ENCODE results near the gene GAL3ST2. TPM values are rescaled to one million over a fixed set of nuclear protein-coding genes. Genes with fewer than 3 reads are reported as not detected.

Gene GAL3ST2
- polyA plus RNA-seq, 1 of the 3 experiments (the other 2 are of a cell fraction): 0.15 TPM

GRCh38 chr2:241751152-241751551 lies 25.5 kb upstream of the GAL3ST2 start:
- no peak overlapping the region for H3K9ac ChIP-seq
- no peaks in the 10 kb centered on the region for H3K27me3 ChIP-seq (ENCODE audit: insufficient read depth)
- H3F3A ChIP-seq (replicated peaks; ENCODE audit: insufficient read depth): no peaks in the 10 kb centered on the region
- TF ChIP-seq, protein P1, sequence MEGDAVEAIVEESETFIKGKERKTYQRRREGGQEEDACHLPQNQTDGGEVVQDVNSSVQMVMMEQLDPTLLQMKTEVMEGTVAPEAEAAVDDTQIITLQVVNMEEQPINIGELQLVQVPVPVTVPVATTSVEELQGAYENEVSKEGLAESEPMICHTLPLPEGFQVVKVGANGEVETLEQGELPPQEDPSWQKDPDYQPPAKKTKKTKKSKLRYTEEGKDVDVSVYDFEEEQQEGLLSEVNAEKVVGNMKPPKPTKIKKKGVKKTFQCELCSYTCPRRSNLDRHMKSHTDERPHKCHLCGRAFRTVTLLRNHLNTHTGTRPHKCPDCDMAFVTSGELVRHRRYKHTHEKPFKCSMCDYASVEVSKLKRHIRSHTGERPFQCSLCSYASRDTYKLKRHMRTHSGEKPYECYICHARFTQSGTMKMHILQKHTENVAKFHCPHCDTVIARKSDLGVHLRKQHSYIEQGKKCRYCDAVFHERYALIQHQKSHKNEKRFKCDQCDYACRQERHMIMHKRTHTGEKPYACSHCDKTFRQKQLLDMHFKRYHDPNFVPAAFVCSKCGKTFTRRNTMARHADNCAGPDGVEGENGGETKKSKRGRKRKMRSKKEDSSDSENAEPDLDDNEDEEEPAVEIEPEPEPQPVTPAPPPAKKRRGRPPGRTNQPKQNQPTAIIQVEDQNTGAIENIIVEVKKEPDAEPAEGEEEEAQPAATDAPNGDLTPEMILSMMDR (IDR thresholded peaks at IDR 0.05): no peak
- TF ChIP-seq SIN3A (IDR thresholded peaks at IDR 0.05; ENCODE audit: borderline replicate concordance, low read depth, low read length): no peak
- TF ChIP-seq, protein P2, sequence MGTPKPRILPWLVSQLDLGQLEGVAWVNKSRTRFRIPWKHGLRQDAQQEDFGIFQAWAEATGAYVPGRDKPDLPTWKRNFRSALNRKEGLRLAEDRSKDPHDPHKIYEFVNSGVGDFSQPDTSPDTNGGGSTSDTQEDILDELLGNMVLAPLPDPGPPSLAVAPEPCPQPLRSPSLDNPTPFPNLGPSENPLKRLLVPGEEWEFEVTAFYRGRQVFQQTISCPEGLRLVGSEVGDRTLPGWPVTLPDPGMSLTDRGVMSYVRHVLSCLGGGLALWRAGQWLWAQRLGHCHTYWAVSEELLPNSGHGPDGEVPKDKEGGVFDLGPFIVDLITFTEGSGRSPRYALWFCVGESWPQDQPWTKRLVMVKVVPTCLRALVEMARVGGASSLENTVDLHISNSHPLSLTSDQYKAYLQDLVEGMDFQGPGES (IDR thresholded peaks at IDR 0.05; ENCODE audit: low read depth, low read length): no peak
- TF ChIP-seq RAD21 (IDR thresholded peaks at IDR 0.05; ENCODE audit: low read length): no peak
- TF ChIP-seq ELF1 (IDR thresholded peaks at IDR 0.05): no peak
- TF ChIP-seq MEF2A (IDR thresholded peaks at IDR 0.05; ENCODE audit: borderline replicate concordance, low read depth): no peak
- no peak for TF ChIP-seq TEAD4 (IDR thresholded peaks at IDR 0.05; ENCODE audit: borderline replicate concordance, insufficient read depth)
- no peak for TF ChIP-seq NRF1 (IDR thresholded peaks at IDR 0.05; ENCODE audit: low read depth, low read length)
- no peak for TF ChIP-seq FOXM1 (IDR thresholded peaks at IDR 0.05; ENCODE audit: low read depth)
- no peak for TF ChIP-seq FOXJ3 (CRISPR knock-in tag; IDR thresholded peaks at IDR 0.05)
- peaks cover 8 to 31% of the 10 kb centered on the region in 2 experiments for H3K36me3 ChIP-seq (replicated peaks in 1 of 2; ENCODE audit: control insufficient read depth in 1 of 2, insufficient read depth in 2 of 2, low read length in 1 of 2)
- H3K27ac ChIP-seq (ENCODE audit: low read depth in 2 of 2, low read length in 1 of 2): no peak overlapping the region
- H3K9me2 ChIP-seq: no peaks in the 10 kb centered on the region
- H4K20me1 ChIP-seq (ENCODE audit: insufficient read depth): no peaks in the 10 kb centered on the region
- H3K9me3 ChIP-seq: no peaks in the 10 kb centered on the region
- ChIA-PET POLR2A (no interaction called here), CTCF (interaction anchor here (1.2 kb wide), 2 partner anchors 16 to 91 kb away, joined by 3 to 6 read pairs; no protein-coding TSS in a partner anchor)
- no peaks in the 10 kb centered on the region for H3K79me2 ChIP-seq (ENCODE audit: insufficient read depth)
- no peaks in the 10 kb centered on the region for H3K4me1 ChIP-seq (ENCODE audit: control insufficient read depth in 1 of 2, insufficient read depth in 2 of 2, low read depth in 1 of 2, low read length in 1 of 2)
- DNase-seq: no peak
- no peak overlapping the region for H2AFZ ChIP-seq (ENCODE audit: low read depth)
- H3K4me3 ChIP-seq (ENCODE audit: low read depth in 2 of 2, low read length in 1 of 2): no peak overlapping the region
- no peak overlapping the region for H3K4me2 ChIP-seq
- 90% methylated on average over 8 of the region's 15 CpGs for WGBS (ENCODE audit: low lambda C conversion rate)

GRCh38 chr2:241751776-241752175 lies 24.8 kb upstream of the GAL3ST2 start:
- H3K4me3 ChIP-seq (ENCODE audit: low read depth in 2 of 2, low read length in 1 of 2): no peak overlapping the region
- H3F3A ChIP-seq (replicated peaks; ENCODE audit: insufficient read depth): no peaks in the 10 kb centered on the region
- ChIA-PET POLR2A (no interaction called here), CTCF (no interaction called here)
- WGBS (ENCODE audit: low lambda C conversion rate): 94% methylated on average over 7 of the region's 18 CpGs
- DNase-seq: no peak
- no peaks in the 10 kb centered on the region for H3K4me1 ChIP-seq (ENCODE audit: control insufficient read depth in 1 of 2, insufficient read depth in 2 of 2, low read depth in 1 of 2, low read length in 1 of 2)
- no peak overlapping the region for H3K9ac ChIP-seq
- H3K4me2 ChIP-seq: no peak overlapping the region
- no peaks in the 10 kb centered on the region for H3K79me2 ChIP-seq (ENCODE audit: insufficient read depth)
- no peaks in the 10 kb centered on the region for H4K20me1 ChIP-seq (ENCODE audit: insufficient read depth)
- no peak overlapping the region for H3K27ac ChIP-seq (ENCODE audit: low read depth in 2 of 2, low read length in 1 of 2)
- no peaks in the 10 kb centered on the region for H3K9me3 ChIP-seq
- H2AFZ ChIP-seq (ENCODE audit: low read depth): no peak overlapping the region
- H3K27me3 ChIP-seq (ENCODE audit: insufficient read depth): no peaks in the 10 kb centered on the region
- TF ChIP-seq SMC3 (IDR thresholded peaks at IDR 0.05; ENCODE audit: low read depth, low read length) (no peak), TAF1 (IDR thresholded peaks at IDR 0.05; ENCODE audit: borderline replicate concordance, low read depth, low read length) (no peak), FOXJ3 (CRISPR knock-in tag; IDR thresholded peaks at IDR 0.05) (no peak), CHD2 (IDR thresholded peaks at IDR 0.05; ENCODE audit: low read length, partially characterized antibody) (no peak), JUND (IDR thresholded peaks at IDR 0.05) (no peak), FOSL2 (IDR thresholded peaks at IDR 0.05; ENCODE audit: borderline replicate concordance, low read depth) (no peak), ELF1 (IDR thresholded peaks at IDR 0.05) (no peak), GABPA (IDR thresholded peaks at IDR 0.05; ENCODE audit: low read depth) (no peak), EZH2phosphoT487 (IDR thresholded peaks at IDR 0.05; ENCODE audit: borderline replicate concordance, low read depth) (no peak), MXI1 (IDR thresholded peaks at IDR 0.05; ENCODE audit: low read depth, low read length) (no peak), FOXM1 (IDR thresholded peaks at IDR 0.05; ENCODE audit: low read depth) (no peak), NRF1 (IDR thresholded peaks at IDR 0.05; ENCODE audit: low read depth, low read length) (no peak), MEF2A (IDR thresholded peaks at IDR 0.05; ENCODE audit: borderline replicate concordance, low read depth) (no peak), RAD21 (IDR thresholded peaks at IDR 0.05; ENCODE audit: low read length) (no peak)
- TF ChIP-seq, protein P3, sequence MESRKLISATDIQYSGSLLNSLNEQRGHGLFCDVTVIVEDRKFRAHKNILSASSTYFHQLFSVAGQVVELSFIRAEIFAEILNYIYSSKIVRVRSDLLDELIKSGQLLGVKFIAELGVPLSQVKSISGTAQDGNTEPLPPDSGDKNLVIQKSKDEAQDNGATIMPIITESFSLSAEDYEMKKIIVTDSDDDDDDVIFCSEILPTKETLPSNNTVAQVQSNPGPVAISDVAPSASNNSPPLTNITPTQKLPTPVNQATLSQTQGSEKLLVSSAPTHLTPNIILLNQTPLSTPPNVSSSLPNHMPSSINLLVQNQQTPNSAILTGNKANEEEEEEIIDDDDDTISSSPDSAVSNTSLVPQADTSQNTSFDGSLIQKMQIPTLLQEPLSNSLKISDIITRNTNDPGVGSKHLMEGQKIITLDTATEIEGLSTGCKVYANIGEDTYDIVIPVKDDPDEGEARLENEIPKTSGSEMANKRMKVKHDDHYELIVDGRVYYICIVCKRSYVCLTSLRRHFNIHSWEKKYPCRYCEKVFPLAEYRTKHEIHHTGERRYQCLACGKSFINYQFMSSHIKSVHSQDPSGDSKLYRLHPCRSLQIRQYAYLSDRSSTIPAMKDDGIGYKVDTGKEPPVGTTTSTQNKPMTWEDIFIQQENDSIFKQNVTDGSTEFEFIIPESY (IDR thresholded peaks at IDR 0.05; ENCODE audit: borderline replicate concordance, low read depth): no peak
- TF ChIP-seq, protein P4, sequence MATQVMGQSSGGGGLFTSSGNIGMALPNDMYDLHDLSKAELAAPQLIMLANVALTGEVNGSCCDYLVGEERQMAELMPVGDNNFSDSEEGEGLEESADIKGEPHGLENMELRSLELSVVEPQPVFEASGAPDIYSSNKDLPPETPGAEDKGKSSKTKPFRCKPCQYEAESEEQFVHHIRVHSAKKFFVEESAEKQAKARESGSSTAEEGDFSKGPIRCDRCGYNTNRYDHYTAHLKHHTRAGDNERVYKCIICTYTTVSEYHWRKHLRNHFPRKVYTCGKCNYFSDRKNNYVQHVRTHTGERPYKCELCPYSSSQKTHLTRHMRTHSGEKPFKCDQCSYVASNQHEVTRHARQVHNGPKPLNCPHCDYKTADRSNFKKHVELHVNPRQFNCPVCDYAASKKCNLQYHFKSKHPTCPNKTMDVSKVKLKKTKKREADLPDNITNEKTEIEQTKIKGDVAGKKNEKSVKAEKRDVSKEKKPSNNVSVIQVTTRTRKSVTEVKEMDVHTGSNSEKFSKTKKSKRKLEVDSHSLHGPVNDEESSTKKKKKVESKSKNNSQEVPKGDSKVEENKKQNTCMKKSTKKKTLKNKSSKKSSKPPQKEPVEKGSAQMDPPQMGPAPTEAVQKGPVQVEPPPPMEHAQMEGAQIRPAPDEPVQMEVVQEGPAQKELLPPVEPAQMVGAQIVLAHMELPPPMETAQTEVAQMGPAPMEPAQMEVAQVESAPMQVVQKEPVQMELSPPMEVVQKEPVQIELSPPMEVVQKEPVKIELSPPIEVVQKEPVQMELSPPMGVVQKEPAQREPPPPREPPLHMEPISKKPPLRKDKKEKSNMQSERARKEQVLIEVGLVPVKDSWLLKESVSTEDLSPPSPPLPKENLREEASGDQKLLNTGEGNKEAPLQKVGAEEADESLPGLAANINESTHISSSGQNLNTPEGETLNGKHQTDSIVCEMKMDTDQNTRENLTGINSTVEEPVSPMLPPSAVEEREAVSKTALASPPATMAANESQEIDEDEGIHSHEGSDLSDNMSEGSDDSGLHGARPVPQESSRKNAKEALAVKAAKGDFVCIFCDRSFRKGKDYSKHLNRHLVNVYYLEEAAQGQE (IDR thresholded peaks at IDR 0.05; ENCODE audit: low read depth, low read length): no peak
- peaks cover 3 to 32% of the 10 kb centered on the region in 2 experiments for H3K36me3 ChIP-seq (replicated peaks in 1 of 2; ENCODE audit: control insufficient read depth in 1 of 2, insufficient read depth in 2 of 2, low read length in 1 of 2)
- H3K9me2 ChIP-seq: no peaks in the 10 kb centered on the region
